GM12872 (cell line): Measurements from ENCODE around the gene GNG12.

Experiments
- CTCF ChIP-seq: IDR thresholded peaks from 3 replicates; pipeline ENCODE4 v1.5.1; 2011; ENCODE audit warnings: low read depth, mild to moderate bottlenecking, low read length, moderate library complexity; ENCODE audit not compliant: insufficient read depth

GNG12 gene

GRCh38 chr1:67784545-67785186 lies 48.6 kb downstream of the GNG12 start:
- TF ChIP-seq CTCF, result no peak

GRCh38 chr1:67780637-67781036 lies 52.6 kb downstream of the GNG12 start:
- no peak for TF ChIP-seq CTCF

GRCh38 chr1:67777440-67777839 lies 55.8 kb downstream of the GNG12 start:
- TF ChIP-seq CTCF, result no peak

GRCh38 chr1:67777016-67777415 lies 56.3 kb downstream of the GNG12 start:
- no peak for TF ChIP-seq CTCF

GRCh38 chr1:67773462-67773861 lies 59.8 kb downstream of the GNG12 start:
- TF ChIP-seq CTCF, result no peak

- TF ChIP-seq CTCF, result no peak
These were observed 61.5 kb downstream of the GNG12 start for GRCh38 chr1:67771749-67772148.

GRCh38 chr1:67771152-67771551 lies 62.1 kb downstream of the GNG12 start:
- no peak for TF ChIP-seq CTCF
